Lower lobe of right lung (tissue), 2 donors: ENCODE measurements around the gene NOTO. TPM values are rescaled to one million over a fixed set of nuclear protein-coding genes. Genes with fewer than 3 reads are reported as not detected.
A peak's percentile ranks its signal among the peaks of the same experiment; 100 is the strongest.
"Not testable (repeated sequence)": the region's sequence is repeated elsewhere in the genome, so short reads cannot be mapped to it uniquely, and the experiment has no call there.

Source experiments
- ATAC-seq, 2 donors: fragments of 200-7000 bp; cut with Tn5 transposase; one replicate each; pipeline ENCODE4 v1.9.1; 2020 to 2022; ENCODE audit warnings: mild to moderate bottlenecking in 2 of 2, moderate library complexity in 2 of 2
- DNase-seq: peaks from one replicate; pipeline ENCODE4 v3.0.0-alpha.2; 2020
- H3K27ac ChIP-seq: fragments of 200-600 bp; one replicate; pipeline ENCODE4 v1.8.0; 2022
- H3K27me3 ChIP-seq: fragments of 200-600 bp; one replicate; pipeline ENCODE4 v1.8.0; 2022; ENCODE audit warnings: low read depth
- H3K36me3 ChIP-seq: fragments of 200-600 bp; one replicate; pipeline ENCODE4 v1.8.0; 2022; ENCODE audit warnings: mild to moderate bottlenecking
- H3K4me1 ChIP-seq: fragments of 200-600 bp; one replicate; pipeline ENCODE4 v1.8.0; 2022
- H3K4me3 ChIP-seq: fragments of 200-600 bp; one replicate; pipeline ENCODE4 v1.8.0; 2022; ENCODE audit warnings: mild to moderate bottlenecking
- H3K9me3 ChIP-seq: fragments of 200-600 bp; one replicate; pipeline ENCODE4 v1.8.0; 2022
- CTCF ChIP-seq: fragments of 200-600 bp; IDR thresholded peaks from one replicate; pipeline ENCODE4 v1.8.0; 2022; ENCODE audit warnings: antibody characterized with exemption, mild to moderate bottlenecking
- intact Hi-C: fragments of 100-400 bp; cut with DNase I; formaldehyde crosslinking; loops from one replicate; pipeline ENCODE4 v1.11.0; 2022
- total RNA-seq: library from RNA; stranded (reverse); fragmentation: NEBNext Ultra II Directional; extraction: Animal tissue kit (Norgen Biotek cat#: 25700); gene quantifications from one replicate; pipeline ENCODE4 v1.2.1, GENCODE V29; 2021
- donor health status: DM: no; HTN: yes; CAD: no; lungs with severe emphysema.

NOTO gene
- total RNA-seq, 1 donor from 2014 or later = not detected

- intact Hi-C loops = no loop called here
- H3K4me1 ChIP-seq = peaks cover 10% of the 10 kb centered on the region
- H3K27ac ChIP-seq = no peak overlapping the region
- H3K9me3 ChIP-seq = no peaks in the 10 kb centered on the region
- no peak overlapping the region for H3K4me3 ChIP-seq
- ATAC-seq (no peak), DNase-seq (no peak)
- peaks cover 50% of the 10 kb centered on the region for H3K27me3 ChIP-seq
- no peaks in the 10 kb centered on the region for H3K36me3 ChIP-seq
- TF ChIP-seq CTCF = no peak
Observed at GRCh38 chr2:73197579-73197978, 4.8 kb upstream of the NOTO start.

GRCh38 chr2:73200281-73200680, 2.1 kb upstream of the NOTO start:
- H3K9me3 ChIP-seq, ATAC-seq, H3K27ac ChIP-seq, H3K36me3 ChIP-seq, DNase-seq, intact Hi-C loops, H3K4me3 ChIP-seq: not testable (repeated sequence)
- peaks cover 64% of the 10 kb centered on the region for H3K27me3 ChIP-seq
- peaks cover 20% of the 10 kb centered on the region for H3K4me1 ChIP-seq

GRCh38 chr2:73203055-73203681, 794 bp downstream of the NOTO start:
- intact Hi-C loops = no loop called here
- H3K27ac ChIP-seq = no peak overlapping the region
- peaks cover 20% of the 10 kb centered on the region for H3K4me1 ChIP-seq
- ATAC-seq = peak; percentile 91 to 93
- peak overlapping the region; percentile 40 for H3K4me3 ChIP-seq
- H3K9me3 ChIP-seq = no peaks in the 10 kb centered on the region
- H3K36me3 ChIP-seq = no peaks in the 10 kb centered on the region
- no peak for TF ChIP-seq CTCF
- H3K27me3 ChIP-seq = peaks cover 58% of the 10 kb centered on the region
- DNase-seq = peak; percentile 68

GRCh38 chr2:73205611-73206010, 3.2 kb downstream of the NOTO start:
- ATAC-seq = no peak
- intact Hi-C loops = no loop called here
- no peaks in the 10 kb centered on the region for H3K9me3 ChIP-seq
- no peak for TF ChIP-seq CTCF
- no peak for DNase-seq
- peaks cover 20% of the 10 kb centered on the region for H3K4me1 ChIP-seq
- H3K36me3 ChIP-seq = no peaks in the 10 kb centered on the region
- H3K27ac ChIP-seq = no peak overlapping the region
- no peak overlapping the region for H3K4me3 ChIP-seq
- H3K27me3 ChIP-seq = peaks cover 37% of the 10 kb centered on the region

DNA sequence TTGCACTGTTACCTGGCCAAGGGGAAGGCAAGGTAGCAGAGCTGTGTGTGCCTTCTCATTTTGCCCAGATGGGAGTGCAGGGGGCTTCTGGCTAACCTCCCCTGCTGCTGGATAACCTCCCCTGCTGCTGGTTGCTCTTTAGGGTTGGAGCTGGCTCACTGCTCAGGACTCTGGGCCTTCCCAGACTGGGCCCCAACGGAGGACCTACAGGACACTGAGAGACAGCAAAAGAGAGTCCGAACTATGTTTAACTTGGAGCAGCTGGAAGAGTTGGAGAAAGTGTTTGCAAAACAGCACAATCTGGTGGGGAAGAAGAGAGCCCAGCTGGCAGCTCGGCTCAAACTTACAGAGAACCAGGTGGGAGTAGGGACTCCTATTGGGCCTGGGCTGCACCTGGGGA, 5.9 kb downstream of the NOTO start:
- intact Hi-C loops = no loop called here
- Histone ChIP-seq H3K4me1 (peaks cover 9% of the 10 kb centered on the region), H3K9me3 (no peaks in the 10 kb centered on the region), H3K36me3 (no peaks in the 10 kb centered on the region), H3K27me3 (peaks cover 12% of the 10 kb centered on the region), H3K4me3 (no peak overlapping the region), H3K27ac (no peak overlapping the region)
- ATAC-seq (no peak), DNase-seq (no peak)
- TF ChIP-seq CTCF = no peak

DNA sequence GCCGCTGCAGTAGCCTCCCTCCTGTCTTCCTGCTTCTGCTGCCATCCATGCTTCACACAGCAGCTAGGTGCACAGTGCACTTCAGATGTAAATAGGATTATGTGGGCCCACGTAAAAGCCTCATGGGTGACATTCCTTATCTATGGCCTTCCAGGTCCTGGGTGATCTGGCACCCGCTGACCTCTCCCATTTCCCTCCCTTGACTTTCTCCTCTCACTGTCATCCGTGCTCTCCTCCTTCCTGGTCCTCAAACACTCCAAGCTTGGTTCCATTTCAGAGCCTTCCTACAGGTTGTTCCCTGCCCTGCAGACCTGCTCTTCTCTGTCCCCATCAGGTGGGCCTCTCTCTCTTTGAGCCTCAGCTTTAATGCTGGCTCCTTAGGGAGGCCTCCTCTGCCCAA, 7.6 kb downstream of the NOTO start:
- ATAC-seq = no peak
- Histone ChIP-seq H3K36me3 (no peaks in the 10 kb centered on the region), H3K27me3 (no peaks in the 10 kb centered on the region), H3K9me3 (no peaks in the 10 kb centered on the region), H3K27ac (no peak overlapping the region), H3K4me3 (no peak overlapping the region), H3K4me1 (peaks cover 17% of the 10 kb centered on the region)
- DNase-seq = no peak
- intact Hi-C loops = no loop called here
- TF ChIP-seq CTCF = no peak
